Prostate gland (tissue), 2 donors: ENCODE results near the gene DBX1. TPM values are rescaled to one million over a fixed set of nuclear protein-coding genes. Genes with fewer than 3 reads are reported as not detected.

Experiments
- DNase-seq: peaks from one replicate; pipeline ENCODE4 v3.0.0-alpha.2; 2019; ENCODE audit warnings: low spot score
- H3K27ac ChIP-seq, 2 donors: fragments of 200-600 bp; sonication (generic); 2 replicates each; pipeline ENCODE4 v1.5.1; 2017 to 2019
- H3K27me3 ChIP-seq: fragments of 200-600 bp; sonication (generic); replicated peaks from 2 replicates; pipeline ENCODE4 v1.5.1; 2019; ENCODE audit not compliant: insufficient read depth
- H3K36me3 ChIP-seq, 2 donors: fragments of 200-600 bp; sonication (generic); 1 replicate in 1 of 2; 2 replicates in 1 of 2; pipeline versions ENCODE4 v1.5.1 to v1.8.1; 2017 to 2019
- H3K4me1 ChIP-seq: fragments of 200-600 bp; sonication (generic); replicated peaks from 2 replicates; pipeline ENCODE4 v1.5.1; 2019
- H3K4me3 ChIP-seq, 2 donors: fragments of 200-600 bp; sonication (generic); 2 replicates each; pipeline ENCODE4 v1.5.1; 2017 to 2019
- H3K9me3 ChIP-seq: fragments of 200-600 bp; sonication (generic); 2 replicates; pipeline ENCODE4 v1.5.1; 2017
- CTCF ChIP-seq, 4 experiments: fragments of 200-600 bp in 2 of 4; fragments of 450-650 bp in 2 of 4; sonication (generic) in 2 of 4; IDR thresholded peaks; 1 replicate in 3 of 4; 2 replicates in 1 of 4; pipeline ENCODE4 v1.5.1; 2016 to 2019; ENCODE audit warnings: antibody characterized with exemption in 4 of 4, mild to moderate bottlenecking in 2 of 4, moderate library complexity in 2 of 4
- POLR2A ChIP-seq: fragments of 450-650 bp; IDR thresholded peaks from one replicate; pipeline ENCODE4 v1.6.1; 2016; ENCODE audit warnings: antibody characterized with exemption, mild to moderate bottlenecking
- POLR2AphosphoS5 ChIP-seq: sonication (generic); formaldehyde crosslinking; IDR thresholded peaks from one replicate; pipeline ENCODE4 v1.6.1; 2017; ENCODE audit warnings: antibody characterized with exemption
- WGBS: methylation state at CpG from one replicate; pipeline ENCODE4 v1.1.5; 2018; 5-methylcytosine and 5-hydroxymethylcytosine counted together
- intact Hi-C: fragments of 100-400 bp; cut with DNase I; formaldehyde crosslinking; loops from one replicate; pipeline ENCODE4 v1.14.2; 2022
- total RNA-seq, 2 donors: library from RNA; depleted of rRNA; stranded (reverse); fragments of >200 nt; gene quantifications; one replicate each; pipeline ENCODE4 v1.1.0, GENCODE V29; 2016

The DBX1 gene
- not detected for total RNA-seq

- no peaks in the 10 kb centered on the region for H3K9me3 ChIP-seq
- peaks cover 74% of the 10 kb centered on the region for H3K27me3 ChIP-seq
- WGBS: 6% methylated on average over 30 of the region's 30 CpGs
Observed at GRCh38 chr11:20160425-20161229, at the start of gene DBX1. DBX1 (minus strand) TSS chr11:20160475; CDS start chr11:20160324, 151 bp downstream.

GRCh38 chr11:20208622-20209111, 48.4 kb upstream of the DBX1 start:
- no peak for TF ChIP-seq POLR2AphosphoS5
- TF ChIP-seq POLR2A: no peak
- no peak for TF ChIP-seq CTCF (IDR thresholded peaks at IDR 0.05)
- no peaks in the 10 kb centered on the region for H3K36me3 ChIP-seq
- H3K9me3 ChIP-seq: no peaks in the 10 kb centered on the region
- WGBS: 17% methylated on average over 16 of the region's 16 CpGs
- H3K4me3 ChIP-seq: no peak overlapping the region
- no peak overlapping the region for H3K27ac ChIP-seq
- intact Hi-C loops: no loop called here
- no peak for DNase-seq
- H3K4me1 ChIP-seq: no peaks in the 10 kb centered on the region
- H3K27me3 ChIP-seq: no peaks in the 10 kb centered on the region

More at GRCh38 chr11:20160425-20161229, at the start of gene DBX1:
- Histone ChIP-seq H3K4me1 (no peaks in the 10 kb centered on the region), H3K36me3 (no peaks in the 10 kb centered on the region), H3K27ac (no peak within 1 kb of the TSS), H3K4me3 (no peak within 1 kb of the TSS)
- intact Hi-C loops: no loop called here
- no peak for TF ChIP-seq POLR2AphosphoS5
- TF ChIP-seq CTCF (IDR thresholded peaks at IDR 0.05): no peak
- no peak for TF ChIP-seq POLR2A
- DNase-seq: no peak

GRCh38 chr11:20207781-20208621, 47.7 kb upstream of the DBX1 start:
- DNase-seq: no peak
- H3K27me3 ChIP-seq: no peaks in the 10 kb centered on the region
- no peak overlapping the region for H3K4me3 ChIP-seq

GRCh38 chr11:20205807-20206206, 45.5 kb upstream of the DBX1 start:
- H3K27ac ChIP-seq: no peak overlapping the region
- H3K36me3 ChIP-seq: no peaks in the 10 kb centered on the region
- H3K4me1 ChIP-seq: no peaks in the 10 kb centered on the region
- intact Hi-C loops: no loop called here
- no peaks in the 10 kb centered on the region for H3K9me3 ChIP-seq
- no peak overlapping the region for H3K4me3 ChIP-seq
- TF ChIP-seq POLR2AphosphoS5 (no peak), POLR2A (no peak), CTCF (IDR thresholded peaks at IDR 0.05) (no peak)
- DNase-seq: no peak
- no peaks in the 10 kb centered on the region for H3K27me3 ChIP-seq

More at GRCh38 chr11:20207781-20208621, 47.7 kb upstream of the DBX1 start:
- Histone ChIP-seq H3K9me3 (no peaks in the 10 kb centered on the region), H3K36me3 (no peaks in the 10 kb centered on the region), H3K27ac (no peak overlapping the region), H3K4me1 (no peaks in the 10 kb centered on the region)
- intact Hi-C loops: no loop called here
- TF ChIP-seq POLR2AphosphoS5 (no peak), CTCF (IDR thresholded peaks at IDR 0.05) (no peak), POLR2A (no peak)
- WGBS: 6% methylated on average over 33 of the region's 33 CpGs
